ENCODE measurements around the gene TBCA.

GRCh38 chr5:77768978-77769377 lies 7.2 kb downstream of the TBCA start:
- TF ChIP-seq CTCF (IDR thresholded peaks at IDR 0.05): no peak
- TF ChIP-seq POLR2A (IDR thresholded peaks at IDR 0.05): no peak
